Esophagus muscularis mucosa (tissue), 4 donors: Measurements from ENCODE around the gene BBS9. TPM values are rescaled to one million over a fixed set of nuclear protein-coding genes. Genes with fewer than 3 reads are reported as not detected.

Experiments
- DNase-seq: peaks from one replicate; pipeline ENCODE4 v3.0.0-alpha.2; 2017; ENCODE audit errors: extremely low spot score
- H3K27ac ChIP-seq, 4 donors: fragments of 200-600 bp; sonication (generic); replicated peaks in 1 of 4; 1 replicate in 3 of 4; 2 replicates in 1 of 4; pipeline ENCODE4 v1.5.1; 2016 to 2019; ENCODE audit warnings: mild to moderate bottlenecking in 1 of 4
- H3K27me3 ChIP-seq, 4 donors: fragments of 200-600 bp; sonication (generic); one replicate each; pipeline versions ENCODE4 v1.5.1 to v1.6.0; 2016 to 2019
- H3K36me3 ChIP-seq, 4 donors: fragments of 200-600 bp; sonication (generic); one replicate each; pipeline ENCODE4 v1.5.1; 2016 to 2019
- H3K4me1 ChIP-seq, 4 donors: fragments of 200-600 bp; sonication (generic); one replicate each; pipeline ENCODE4 v1.5.1; 2016 to 2019
- H3K4me3 ChIP-seq, 4 donors: fragments of 200-600 bp; sonication (generic); 1 replicate in 2 of 4; 2 replicates in 2 of 4; pipeline ENCODE4 v1.5.1; 2016 to 2019; ENCODE audit warnings: mild to moderate bottlenecking in 4 of 4, moderate library complexity in 1 of 4
- H3K9me3 ChIP-seq, 4 donors: fragments of 200-600 bp; sonication (generic); 1 replicate in 3 of 4; 2 replicates in 1 of 4; pipeline ENCODE4 v1.5.1; 2016 to 2019
- EP300 ChIP-seq: sonication (generic); formaldehyde crosslinking; IDR thresholded peaks from one replicate; pipeline ENCODE4 v1.6.1; 2017; ENCODE audit warnings: antibody characterized with exemption
- POLR2A ChIP-seq: fragments of 450-650 bp; IDR thresholded peaks from one replicate; pipeline ENCODE4 v1.6.1; 2017; ENCODE audit warnings: antibody characterized with exemption, moderate library complexity, mild to moderate bottlenecking, low read depth
- POLR2AphosphoS5 ChIP-seq, 2 donors: sonication (generic); formaldehyde crosslinking; IDR thresholded peaks; one replicate each; pipeline ENCODE4 v1.6.1; 2017; ENCODE audit warnings: antibody characterized with exemption in 2 of 2
- WGBS: methylation state at CpG from one replicate; pipeline ENCODE4 v1.1.5; 2018; 5-methylcytosine and 5-hydroxymethylcytosine counted together
- intact Hi-C: fragments of 100-400 bp; cut with DNase I; formaldehyde crosslinking; loops from one replicate; pipeline ENCODE4 v1.15.1; 2023
- total RNA-seq, 4 donors: library from RNA; depleted of rRNA; stranded (reverse); fragments of >200 nt; gene quantifications; one replicate each; pipeline versions ENCODE4 v1.1.0 to v1.2.1, GENCODE V29; 2016
- TF ChIP-seq, protein P1 (sequence below), 3 experiments: fragments of 200-600 bp in 2 of 3; fragments of 450-650 bp in 1 of 3; sonication (generic) in 2 of 3; IDR thresholded peaks; one replicate each; pipeline ENCODE4 v1.5.1; 2017 to 2019; ENCODE audit warnings: antibody characterized with exemption in 3 of 3, mild to moderate bottlenecking in 2 of 3, moderate library complexity in 1 of 3

Gene BBS9
- total RNA-seq, 4 donors from 2014 or later = 14.7 to 20.8 (median 16.3) TPM

DNA sequence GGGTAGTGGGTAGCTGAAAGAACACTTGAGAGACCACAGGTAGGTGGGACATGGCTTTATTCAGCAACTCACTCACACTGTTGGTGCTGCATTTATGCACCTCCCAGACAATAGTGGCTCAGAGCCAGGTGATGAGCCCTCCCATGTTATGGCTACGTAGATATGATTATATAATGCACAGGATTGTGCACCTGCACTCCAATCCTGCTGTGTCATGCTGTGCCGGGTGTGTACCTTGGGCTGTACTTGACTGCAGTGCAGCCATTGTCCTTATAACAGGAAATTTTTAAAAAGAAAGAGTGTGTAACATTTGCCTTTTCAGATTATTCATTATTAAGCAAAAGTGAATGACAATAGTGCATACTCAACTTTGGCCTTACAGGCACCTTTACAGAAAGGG lies 409.8 kb downstream of the BBS9 start:
- intact Hi-C loops = no loop called here
- H3K9me3 ChIP-seq = no peaks in the 10 kb centered on the region
- peaks cover 0 to 3% (median 0%) of the 10 kb centered on the region in 4 donors for H3K36me3 ChIP-seq
- DNase-seq = no peak
- no peak overlapping the region for H3K4me3 ChIP-seq
- no peak for TF ChIP-seq EP300
- no peak for TF ChIP-seq POLR2A
- TF ChIP-seq, protein P1, sequence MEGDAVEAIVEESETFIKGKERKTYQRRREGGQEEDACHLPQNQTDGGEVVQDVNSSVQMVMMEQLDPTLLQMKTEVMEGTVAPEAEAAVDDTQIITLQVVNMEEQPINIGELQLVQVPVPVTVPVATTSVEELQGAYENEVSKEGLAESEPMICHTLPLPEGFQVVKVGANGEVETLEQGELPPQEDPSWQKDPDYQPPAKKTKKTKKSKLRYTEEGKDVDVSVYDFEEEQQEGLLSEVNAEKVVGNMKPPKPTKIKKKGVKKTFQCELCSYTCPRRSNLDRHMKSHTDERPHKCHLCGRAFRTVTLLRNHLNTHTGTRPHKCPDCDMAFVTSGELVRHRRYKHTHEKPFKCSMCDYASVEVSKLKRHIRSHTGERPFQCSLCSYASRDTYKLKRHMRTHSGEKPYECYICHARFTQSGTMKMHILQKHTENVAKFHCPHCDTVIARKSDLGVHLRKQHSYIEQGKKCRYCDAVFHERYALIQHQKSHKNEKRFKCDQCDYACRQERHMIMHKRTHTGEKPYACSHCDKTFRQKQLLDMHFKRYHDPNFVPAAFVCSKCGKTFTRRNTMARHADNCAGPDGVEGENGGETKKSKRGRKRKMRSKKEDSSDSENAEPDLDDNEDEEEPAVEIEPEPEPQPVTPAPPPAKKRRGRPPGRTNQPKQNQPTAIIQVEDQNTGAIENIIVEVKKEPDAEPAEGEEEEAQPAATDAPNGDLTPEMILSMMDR (IDR thresholded peaks at IDR 0.05) = no peak
- no peak for TF ChIP-seq POLR2AphosphoS5 (IDR thresholded peaks at IDR 0.05)
- H3K27ac ChIP-seq = no peak overlapping the region
- WGBS = 88% methylated on average over 2 of the region's 2 CpGs
- H3K27me3 ChIP-seq = no peaks in the 10 kb centered on the region
- peaks cover 0 to 6% (median 2%) of the 10 kb centered on the region in 4 donors for H3K4me1 ChIP-seq

DNA sequence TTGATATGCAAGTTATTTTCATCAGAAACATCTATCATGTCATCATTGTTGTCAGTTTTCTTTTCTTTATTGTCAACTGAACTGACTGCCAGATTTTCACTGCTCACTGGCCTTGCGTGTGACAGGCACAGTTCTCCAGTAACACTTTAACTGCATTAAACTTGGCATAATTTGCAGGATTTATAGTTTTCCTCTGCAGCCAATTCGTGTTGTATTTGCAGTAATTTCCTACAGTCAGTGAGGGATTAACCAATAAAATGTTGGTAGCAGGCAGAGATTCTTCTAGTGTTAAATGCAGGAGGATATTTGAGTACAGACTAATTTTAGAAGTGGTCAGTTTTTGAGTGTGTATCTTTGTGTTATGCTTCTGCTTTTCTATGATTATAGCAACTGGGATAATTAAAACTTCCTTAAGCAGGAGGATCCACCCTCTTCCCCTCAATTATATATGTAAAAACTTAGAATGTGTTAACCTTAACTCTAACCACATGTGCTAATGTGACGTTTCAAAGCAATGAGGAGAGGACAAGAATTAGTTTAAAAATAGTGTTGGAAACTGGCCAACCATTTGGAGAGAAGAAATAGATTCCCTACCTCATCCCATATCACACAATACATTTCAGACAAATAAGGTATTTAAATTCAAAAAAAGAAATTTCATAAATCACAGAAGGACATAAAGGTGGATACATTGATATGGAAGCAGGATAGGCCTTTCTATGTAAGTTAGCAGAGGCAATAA lies 410.5 kb downstream of the BBS9 start:
- 50% methylated on average over 3 of the region's 3 CpGs for WGBS
- Histone ChIP-seq H3K4me3 (no peak overlapping the region), H3K27ac (no peak overlapping the region), H3K36me3 (peaks cover 0 to under 1% (median 0%) of the 10 kb centered on the region in 4 donors), H3K27me3 (no peaks in the 10 kb centered on the region), H3K4me1 (peaks cover 0 to 6% (median 2%) of the 10 kb centered on the region in 4 donors), H3K9me3 (no peaks in the 10 kb centered on the region)
- no peak for DNase-seq
- TF ChIP-seq POLR2AphosphoS5 (IDR thresholded peaks at IDR 0.05) (no peak), POLR2A (no peak), EP300 (no peak)
- TF ChIP-seq, protein P1 (IDR thresholded peaks at IDR 0.05) = no peak
- intact Hi-C loops = no loop called here

DNA sequence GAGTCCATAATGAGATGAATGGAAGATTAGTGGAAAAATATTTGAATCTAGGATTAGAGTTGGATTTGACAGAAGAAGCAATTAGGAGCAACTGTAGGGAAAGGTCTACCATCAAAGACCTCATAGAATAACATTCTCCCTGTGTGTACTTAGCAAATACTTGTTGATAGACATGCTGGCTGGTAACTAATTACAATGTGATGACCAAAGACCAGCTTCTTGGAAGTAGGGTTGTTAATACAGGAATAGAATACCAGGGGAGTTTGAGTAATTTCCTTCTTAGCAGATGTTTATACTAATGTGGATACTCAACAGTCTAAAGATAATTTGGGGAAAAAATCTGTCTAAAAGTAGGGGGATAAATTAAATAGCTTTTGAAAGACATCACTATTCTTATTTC lies 418.5 kb downstream of the BBS9 start:
- no peak for TF ChIP-seq POLR2AphosphoS5 (IDR thresholded peaks at IDR 0.05)
- TF ChIP-seq POLR2A = no peak
- TF ChIP-seq, protein P1 (IDR thresholded peaks at IDR 0.05) = no peak
- no peak for TF ChIP-seq EP300
- Histone ChIP-seq H3K27ac (no peak overlapping the region), H3K36me3 (no peaks in the 10 kb centered on the region), H3K4me1 (peaks cover 0 to 6% (median 0%) of the 10 kb centered on the region in 4 donors), H3K4me3 (no peak overlapping the region), H3K27me3 (no peaks in the 10 kb centered on the region), H3K9me3 (no peaks in the 10 kb centered on the region)
- intact Hi-C loops = no loop called here
- DNase-seq = no peak

DNA sequence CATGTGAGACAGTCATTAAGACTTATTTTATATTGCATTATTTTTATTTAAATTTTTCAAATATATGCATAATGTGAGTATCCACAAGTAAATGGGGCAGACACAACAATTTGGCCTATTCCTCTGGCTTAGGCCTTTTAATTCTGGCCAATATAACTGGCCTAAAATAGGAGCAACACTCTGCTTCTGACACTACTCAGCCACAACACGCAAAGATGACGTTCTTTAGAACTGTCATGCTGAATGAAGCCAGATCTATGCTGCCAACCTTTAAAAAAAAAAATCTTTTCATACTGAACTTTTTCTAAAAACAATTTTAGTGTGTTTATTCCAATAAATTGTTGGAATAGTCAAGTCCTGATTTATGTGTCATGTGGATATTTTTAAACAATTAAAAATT lies 421.0 kb downstream of the BBS9 start:
- peaks cover 0 to 17% (median 5%) of the 10 kb centered on the region in 4 donors for H3K4me1 ChIP-seq
- no peak overlapping the region for H3K4me3 ChIP-seq
- H3K36me3 ChIP-seq = no peaks in the 10 kb centered on the region
- TF ChIP-seq EP300 (no peak), POLR2AphosphoS5 (IDR thresholded peaks at IDR 0.05) (no peak), POLR2A (no peak)
- TF ChIP-seq, protein P1 (IDR thresholded peaks at IDR 0.05) = no peak
- intact Hi-C loops = no loop called here
- 74% methylated on average over 2 of the region's 2 CpGs for WGBS
- no peak overlapping the region for H3K27ac ChIP-seq
- no peaks in the 10 kb centered on the region for H3K9me3 ChIP-seq
- DNase-seq = no peak
- H3K27me3 ChIP-seq = no peaks in the 10 kb centered on the region

DNA sequence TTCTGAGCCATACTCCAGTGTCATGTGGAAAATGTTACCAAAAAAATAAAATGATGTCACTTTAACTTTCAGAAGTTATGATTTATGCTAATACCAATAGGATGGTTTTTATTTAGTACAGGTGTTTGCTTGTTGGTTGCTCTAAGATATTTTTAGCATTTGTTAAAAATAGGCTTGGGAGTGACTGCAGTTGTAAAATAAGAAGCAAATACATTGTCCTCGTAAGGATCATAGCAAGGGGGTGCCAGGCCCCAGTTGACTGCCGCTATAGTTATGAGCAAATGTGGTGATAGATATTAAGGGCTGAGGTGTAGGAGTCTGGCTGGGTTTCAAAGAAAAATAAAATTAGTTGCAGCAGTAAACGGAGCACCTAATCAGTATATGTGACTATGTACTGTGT lies 421.6 kb downstream of the BBS9 start:
- Histone ChIP-seq H3K27me3 (no peaks in the 10 kb centered on the region), H3K9me3 (no peaks in the 10 kb centered on the region), H3K27ac (no peak overlapping the region), H3K4me3 (no peak overlapping the region), H3K4me1 (peaks cover 0 to 17% (median 5%) of the 10 kb centered on the region in 4 donors), H3K36me3 (no peaks in the 10 kb centered on the region)
- WGBS = 68% methylated on average over 3 of the region's 3 CpGs
- intact Hi-C loops = no loop called here
- TF ChIP-seq EP300 (no peak), POLR2AphosphoS5 (IDR thresholded peaks at IDR 0.05) (no peak), POLR2A (no peak)
- TF ChIP-seq, protein P1 (IDR thresholded peaks at IDR 0.05) = no peak
- no peak for DNase-seq
